Heart left ventricle (tissue), 13 donors: ENCODE data around the gene ANKRD61.
"Not testable (repeated sequence)": the region's sequence is repeated elsewhere in the genome, so short reads cannot be mapped to it uniquely, and the experiment has no call there.

Experiments
- CTCF ChIP-seq, 12 donors: fragments of 200-600 bp; sonication (generic) in 4 of 12; IDR thresholded peaks; one replicate each; pipeline versions ENCODE4 v1.5.0 to v1.8.0; 2018 to 2022; ENCODE audit warnings: antibody characterized with exemption in 12 of 12, mild to moderate bottlenecking in 5 of 12
- POLR2A ChIP-seq, 2 donors: fragments of 450-650 bp; IDR thresholded peaks; one replicate each; pipeline ENCODE4 v1.6.1; 2017; ENCODE audit warnings: antibody characterized with exemption in 2 of 2, mild to moderate bottlenecking in 2 of 2, moderate library complexity in 2 of 2
- donor health status: ischemic (EF 13 %, LVEDD 7.1; RV severe dilation, severe dysfunction).
- donor health status: DM: no; HTN: yes; CAD: no.
- donor health status: DM: no; HTN: no; CAD: no.
- donor health status: ischemic (EF 25% LVEDD 6.9; RV normal size, moderate dysfunction).
- donor health status: ischemic (EF 25% LVEDD 5.7; RV mildly dilated, moderate dysfunction).
- donor health status: ischemic (EF 35%, LVEDD 5.7; RV mildly dilated, moderate dysfunction).
- donor health status: nonischemic (EF 11% LVEDD 7.7; RV severe dilation, severe dysfunction).
- donor health status: DM: yes; HTN: yes; CAD: no.
- donor health status: PGD.
- donor health status: ischemic (EF 29% LVEDD 5.4; RV normal size, mild dysfunction).
- donor health status: nonischemic (EF 23%, LVEDD 6.1; RV moderate dilation, normal function).

- not testable (repeated sequence) for TF ChIP-seq CTCF, POLR2A (IDR thresholded peaks at IDR 0.05)
Measured at GRCh38 chr7:6083047-6083446, 51.9 kb downstream of the ANKRD61 start.
